Measurements from ENCODE around the gene ARMC12.

The ARMC12 gene

GRCh38 chr6:35750557-35750956 lies 13.7 kb downstream of the ARMC12 start:
- H3K4me1 ChIP-seq (ENCODE audit: control insufficient read depth in 2 of 2, insufficient read depth in 2 of 2, low read length in 2 of 2): no peaks in the 10 kb centered on the region
- no peak overlapping the region for H3K27ac ChIP-seq (ENCODE audit: low read depth in 2 of 2, low read length in 2 of 2)
- no peaks in the 10 kb centered on the region for H3K36me3 ChIP-seq (ENCODE audit: control insufficient read depth in 2 of 2, insufficient read depth in 2 of 2, low read length in 2 of 2)
- H3K27me3 ChIP-seq (ENCODE audit: control insufficient read depth in 2 of 2, insufficient read depth in 2 of 2, low read length in 2 of 2): no peaks in the 10 kb centered on the region
- no peak overlapping the region for H3K9ac ChIP-seq (ENCODE audit: low read depth in 1 of 2, low read length in 2 of 2)
- no peaks in the 10 kb centered on the region for H3K9me3 ChIP-seq (ENCODE audit: control insufficient read depth in 2 of 2, low read length in 2 of 2)
- no peak overlapping the region for H3K4me3 ChIP-seq (ENCODE audit: low read length in 2 of 2)

- H3K4me1 ChIP-seq (ENCODE audit: control insufficient read depth in 2 of 2, insufficient read depth in 2 of 2, low read length in 2 of 2): no peaks in the 10 kb centered on the region
- no peaks in the 10 kb centered on the region for H3K36me3 ChIP-seq (ENCODE audit: control insufficient read depth in 2 of 2, insufficient read depth in 2 of 2, low read length in 2 of 2)
- no peaks in the 10 kb centered on the region for H3K9me3 ChIP-seq (ENCODE audit: control insufficient read depth in 2 of 2, low read length in 2 of 2)
- H3K27ac ChIP-seq (ENCODE audit: low read depth in 2 of 2, low read length in 2 of 2): no peak overlapping the region
- no peak overlapping the region for H3K9ac ChIP-seq (ENCODE audit: low read depth in 1 of 2, low read length in 2 of 2)
- no peaks in the 10 kb centered on the region for H3K27me3 ChIP-seq (ENCODE audit: control insufficient read depth in 2 of 2, insufficient read depth in 2 of 2, low read length in 2 of 2)
- no peak overlapping the region for H3K4me3 ChIP-seq (ENCODE audit: low read length in 2 of 2)
Measured at GRCh38 chr6:35751594-35751993, 14.8 kb downstream of the ARMC12 start.

GRCh38 chr6:35752330-35752729 lies 15.5 kb downstream of the ARMC12 start:
- no peak overlapping the region for H3K9ac ChIP-seq (ENCODE audit: low read depth in 1 of 2, low read length in 2 of 2)
- no peaks in the 10 kb centered on the region for H3K9me3 ChIP-seq (ENCODE audit: control insufficient read depth in 2 of 2, low read length in 2 of 2)
- H3K4me1 ChIP-seq (ENCODE audit: control insufficient read depth in 2 of 2, insufficient read depth in 2 of 2, low read length in 2 of 2): no peaks in the 10 kb centered on the region
- no peaks in the 10 kb centered on the region for H3K36me3 ChIP-seq (ENCODE audit: control insufficient read depth in 2 of 2, insufficient read depth in 2 of 2, low read length in 2 of 2)
- no peak overlapping the region for H3K27ac ChIP-seq (ENCODE audit: low read depth in 2 of 2, low read length in 2 of 2)
- H3K27me3 ChIP-seq (ENCODE audit: control insufficient read depth in 2 of 2, insufficient read depth in 2 of 2, low read length in 2 of 2): no peaks in the 10 kb centered on the region
- H3K4me3 ChIP-seq (ENCODE audit: low read length in 2 of 2): no peak overlapping the region

- H3K9ac ChIP-seq (ENCODE audit: low read depth in 1 of 2, low read length in 2 of 2): no peak overlapping the region
- H3K9me3 ChIP-seq (ENCODE audit: control insufficient read depth in 2 of 2, low read length in 2 of 2): no peaks in the 10 kb centered on the region
- no peak overlapping the region for H3K4me3 ChIP-seq (ENCODE audit: low read length in 2 of 2)
- no peaks in the 10 kb centered on the region for H3K4me1 ChIP-seq (ENCODE audit: control insufficient read depth in 2 of 2, insufficient read depth in 2 of 2, low read length in 2 of 2)
- H3K27me3 ChIP-seq (ENCODE audit: control insufficient read depth in 2 of 2, insufficient read depth in 2 of 2, low read length in 2 of 2): peaks cover 0 to 2% of the 10 kb centered on the region in 2 donors
- H3K36me3 ChIP-seq (ENCODE audit: control insufficient read depth in 2 of 2, insufficient read depth in 2 of 2, low read length in 2 of 2): no peaks in the 10 kb centered on the region
- no peak overlapping the region for H3K27ac ChIP-seq (ENCODE audit: low read depth in 2 of 2, low read length in 2 of 2)
Measured at GRCh38 chr6:35754452-35755277, 17.8 kb downstream of the ARMC12 start.

GRCh38 chr6:35755278-35755924 lies 18.6 kb downstream of the ARMC12 start:
- H3K4me1 ChIP-seq (ENCODE audit: control insufficient read depth in 2 of 2, insufficient read depth in 2 of 2, low read length in 2 of 2): no peaks in the 10 kb centered on the region
- no peaks in the 10 kb centered on the region for H3K36me3 ChIP-seq (ENCODE audit: control insufficient read depth in 2 of 2, insufficient read depth in 2 of 2, low read length in 2 of 2)
- no peak overlapping the region for H3K4me3 ChIP-seq (ENCODE audit: low read length in 2 of 2)
- peaks cover 0 to 2% of the 10 kb centered on the region in 2 donors for H3K27me3 ChIP-seq (ENCODE audit: control insufficient read depth in 2 of 2, insufficient read depth in 2 of 2, low read length in 2 of 2)
- no peaks in the 10 kb centered on the region for H3K9me3 ChIP-seq (ENCODE audit: control insufficient read depth in 2 of 2, low read length in 2 of 2)
- H3K27ac ChIP-seq (ENCODE audit: low read depth in 2 of 2, low read length in 2 of 2): no peak overlapping the region
- H3K9ac ChIP-seq (ENCODE audit: low read depth in 1 of 2, low read length in 2 of 2): no peak overlapping the region

- Histone ChIP-seq H3K27ac (ENCODE audit: low read depth in 2 of 2, low read length in 2 of 2) (no peak overlapping the region), H3K9ac (ENCODE audit: low read depth in 1 of 2, low read length in 2 of 2) (no peak overlapping the region), H3K27me3 (ENCODE audit: control insufficient read depth in 2 of 2, insufficient read depth in 2 of 2, low read length in 2 of 2) (peaks cover 0 to 2% of the 10 kb centered on the region in 2 donors), H3K4me1 (ENCODE audit: control insufficient read depth in 2 of 2, insufficient read depth in 2 of 2, low read length in 2 of 2) (no peaks in the 10 kb centered on the region), H3K9me3 (ENCODE audit: control insufficient read depth in 2 of 2, low read length in 2 of 2) (no peaks in the 10 kb centered on the region), H3K4me3 (ENCODE audit: low read length in 2 of 2) (no peak overlapping the region), H3K36me3 (ENCODE audit: control insufficient read depth in 2 of 2, insufficient read depth in 2 of 2, low read length in 2 of 2) (no peaks in the 10 kb centered on the region)
Measured at GRCh38 chr6:35757456-35758123, 20.8 kb downstream of the ARMC12 start.

- Histone ChIP-seq H3K9me3 (ENCODE audit: control insufficient read depth in 2 of 2, low read length in 2 of 2) (no peaks in the 10 kb centered on the region), H3K9ac (ENCODE audit: low read depth in 1 of 2, low read length in 2 of 2) (no peak overlapping the region), H3K4me3 (ENCODE audit: low read length in 2 of 2) (no peak overlapping the region), H3K27ac (ENCODE audit: low read depth in 2 of 2, low read length in 2 of 2) (no peak overlapping the region), H3K36me3 (ENCODE audit: control insufficient read depth in 2 of 2, insufficient read depth in 2 of 2, low read length in 2 of 2) (no peaks in the 10 kb centered on the region), H3K4me1 (ENCODE audit: control insufficient read depth in 2 of 2, insufficient read depth in 2 of 2, low read length in 2 of 2) (peaks cover 0 to 2% of the 10 kb centered on the region in 2 donors), H3K27me3 (ENCODE audit: control insufficient read depth in 2 of 2, insufficient read depth in 2 of 2, low read length in 2 of 2) (peaks cover 6 to 13% of the 10 kb centered on the region in 2 donors)
Measured at GRCh38 chr6:35759426-35759825, 22.6 kb downstream of the ARMC12 start.

GRCh38 chr6:35765739-35766138 lies 28.9 kb downstream of the ARMC12 start:
- H3K36me3 ChIP-seq (ENCODE audit: control insufficient read depth in 2 of 2, insufficient read depth in 2 of 2, low read length in 2 of 2): no peaks in the 10 kb centered on the region
- H3K9me3 ChIP-seq (ENCODE audit: control insufficient read depth in 2 of 2, low read length in 2 of 2): no peaks in the 10 kb centered on the region
- H3K27me3 ChIP-seq (ENCODE audit: control insufficient read depth in 2 of 2, insufficient read depth in 2 of 2, low read length in 2 of 2): peaks cover 7 to 13% of the 10 kb centered on the region in 2 donors
- H3K9ac ChIP-seq (ENCODE audit: low read depth in 1 of 2, low read length in 2 of 2): no peak overlapping the region
- H3K27ac ChIP-seq (ENCODE audit: low read depth in 2 of 2, low read length in 2 of 2): no peak overlapping the region
- H3K4me1 ChIP-seq (ENCODE audit: control insufficient read depth in 2 of 2, insufficient read depth in 2 of 2, low read length in 2 of 2): peaks cover 0 to 2% of the 10 kb centered on the region in 2 donors
- no peak overlapping the region for H3K4me3 ChIP-seq (ENCODE audit: low read length in 2 of 2)

- Histone ChIP-seq H3K4me3 (ENCODE audit: low read length in 2 of 2) (no peak overlapping the region), H3K36me3 (ENCODE audit: control insufficient read depth in 2 of 2, insufficient read depth in 2 of 2, low read length in 2 of 2) (no peaks in the 10 kb centered on the region), H3K27ac (ENCODE audit: low read depth in 2 of 2, low read length in 2 of 2) (no peak overlapping the region), H3K27me3 (ENCODE audit: control insufficient read depth in 2 of 2, insufficient read depth in 2 of 2, low read length in 2 of 2) (peaks cover 3% of the 10 kb centered on the region in 2 donors), H3K9ac (ENCODE audit: low read depth in 1 of 2, low read length in 2 of 2) (no peak overlapping the region), H3K9me3 (ENCODE audit: control insufficient read depth in 2 of 2, low read length in 2 of 2) (no peaks in the 10 kb centered on the region), H3K4me1 (ENCODE audit: control insufficient read depth in 2 of 2, insufficient read depth in 2 of 2, low read length in 2 of 2) (no peaks in the 10 kb centered on the region)
Measured at GRCh38 chr6:35769211-35769610, 32.4 kb downstream of the ARMC12 start.

GRCh38 chr6:35771343-35771627 lies 34.5 kb downstream of the ARMC12 start:
- H3K4me3 ChIP-seq (ENCODE audit: low read length in 2 of 2): no peak overlapping the region
- H3K4me1 ChIP-seq (ENCODE audit: control insufficient read depth in 2 of 2, insufficient read depth in 2 of 2, low read length in 2 of 2): no peaks in the 10 kb centered on the region
- no peak overlapping the region for H3K9ac ChIP-seq (ENCODE audit: low read depth in 1 of 2, low read length in 2 of 2)
- H3K27ac ChIP-seq (ENCODE audit: low read depth in 2 of 2, low read length in 2 of 2): no peak overlapping the region
- peaks cover 2 to 9% of the 10 kb centered on the region in 2 donors for H3K27me3 ChIP-seq (ENCODE audit: control insufficient read depth in 2 of 2, insufficient read depth in 2 of 2, low read length in 2 of 2)
- no peaks in the 10 kb centered on the region for H3K9me3 ChIP-seq (ENCODE audit: control insufficient read depth in 2 of 2, low read length in 2 of 2)
- no peaks in the 10 kb centered on the region for H3K36me3 ChIP-seq (ENCODE audit: control insufficient read depth in 2 of 2, insufficient read depth in 2 of 2, low read length in 2 of 2)

All from mucosa of rectum (tissue), 2 donors.